Osteoblast (primary cell): ENCODE measurements around the gene SERTAD2. TPM values are rescaled to one million over a fixed set of nuclear protein-coding genes. Genes with fewer than 3 reads are reported as not detected.

Experiments used
- DNase-seq: peaks from one replicate; pipeline ENCODE4 v3.0.0; 2011; ENCODE audit warnings: low spot score, mixed read lengths; ENCODE audit not compliant: insufficient read length; ENCODE audit errors: missing footprints
- H2AFZ ChIP-seq: 2 replicates; pipeline ENCODE4 v1.6.0; 2011; ENCODE audit warnings: mild to moderate bottlenecking, low read length
- H3K27ac ChIP-seq: 2 replicates; pipeline ENCODE4 v1.5.1; 2011; ENCODE audit warnings: mild to moderate bottlenecking, low read depth, low read length, moderate library complexity
- H3K27me3 ChIP-seq: 2 replicates; pipeline ENCODE4 v1.6.0; 2012; ENCODE audit warnings: mild to moderate bottlenecking, control low read depth, inconsistent platforms, low read length, moderate library complexity; ENCODE audit not compliant: insufficient read depth
- H3K36me3 ChIP-seq: 2 replicates; pipeline ENCODE4 v1.5.1; 2011; ENCODE audit warnings: mild to moderate bottlenecking, low read length, control low read depth, moderate library complexity; ENCODE audit not compliant: insufficient read depth
- H3K4me1 ChIP-seq: 2 replicates; pipeline ENCODE4 v1.5.1; 2011; ENCODE audit warnings: mild to moderate bottlenecking, low read length, control low read depth, moderate library complexity; ENCODE audit not compliant: insufficient read depth
- H3K4me2 ChIP-seq: 2 replicates; pipeline ENCODE4 v1.6.0; 2011; ENCODE audit warnings: mild to moderate bottlenecking, low read length; ENCODE audit not compliant: insufficient read depth
- H3K4me3 ChIP-seq: fragments of 200-600 bp; sonication (generic); 3 replicates; pipeline ENCODE4 v1.5.1; 2012; ENCODE audit warnings: mild to moderate bottlenecking, low read length, inconsistent platforms; ENCODE audit not compliant: insufficient read depth
- H3K79me2 ChIP-seq: 2 replicates; pipeline ENCODE4 v1.6.0; 2012; ENCODE audit warnings: mild to moderate bottlenecking, low read length, control low read depth, inconsistent platforms; ENCODE audit not compliant: insufficient read depth
- H3K9me3 ChIP-seq: 2 replicates; pipeline ENCODE4 v1.5.1; 2011; ENCODE audit warnings: low read depth, low read length, control low read depth
- H4K20me1 ChIP-seq: 2 replicates; pipeline ENCODE4 v1.6.0; 2012; ENCODE audit warnings: mild to moderate bottlenecking, low read length, control low read depth; ENCODE audit not compliant: insufficient read depth
- CTCF ChIP-seq: IDR thresholded peaks from 2 replicates; pipeline ENCODE4 v1.5.1; 2011; ENCODE audit warnings: mild to moderate bottlenecking, low read depth, low read length, moderate library complexity; ENCODE audit errors: extremely low read depth
- total RNA-seq: library from RNA; depleted of rRNA; stranded (reverse); fragments of >200 nt; gene quantifications from 2 replicates; pipeline ENCODE4 v1.2.3, GENCODE V29; 2012

The SERTAD2 gene
- total RNA-seq, 1 donor = 24.6 TPM

GRCh38 chr2:64629329-64629781 lies 24.4 kb downstream of the SERTAD2 start:
- Histone ChIP-seq H3K4me1 (no peaks in the 10 kb centered on the region), H3K4me3 (no peak overlapping the region), H3K9me3 (no peaks in the 10 kb centered on the region), H3K36me3 (peaks cover 42% of the 10 kb centered on the region), H4K20me1 (peaks cover 55% of the 10 kb centered on the region), H3K79me2 (peaks cover 54% of the 10 kb centered on the region), H2AFZ (no peak overlapping the region), H3K27me3 (no peaks in the 10 kb centered on the region), H3K4me2 (no peak overlapping the region), H3K27ac (no peak overlapping the region)
- TF ChIP-seq CTCF = no peak
- DNase-seq = no peak

GRCh38 chr2:64627860-64628841 lies 25.6 kb downstream of the SERTAD2 start:
- H3K9me3 ChIP-seq = no peaks in the 10 kb centered on the region
- H3K36me3 ChIP-seq = peaks cover 30% of the 10 kb centered on the region
- TF ChIP-seq CTCF = no peak
- no peaks in the 10 kb centered on the region for H3K27me3 ChIP-seq
- H3K4me2 ChIP-seq = no peak overlapping the region
- H2AFZ ChIP-seq = no peak overlapping the region
- H3K27ac ChIP-seq = no peak overlapping the region
- H3K4me3 ChIP-seq = no peak overlapping the region
- H3K79me2 ChIP-seq = peaks cover 41% of the 10 kb centered on the region
- DNase-seq = no peak
- H4K20me1 ChIP-seq = peaks cover 43% of the 10 kb centered on the region
- no peaks in the 10 kb centered on the region for H3K4me1 ChIP-seq

GRCh38 chr2:64626963-64627760 lies 26.6 kb downstream of the SERTAD2 start:
- no peak overlapping the region for H3K4me3 ChIP-seq
- no peak for DNase-seq
- H3K4me2 ChIP-seq = no peak overlapping the region
- H3K9me3 ChIP-seq = no peaks in the 10 kb centered on the region
- H3K27ac ChIP-seq = no peak overlapping the region
- H3K27me3 ChIP-seq = no peaks in the 10 kb centered on the region
- peaks cover 20% of the 10 kb centered on the region for H3K36me3 ChIP-seq
- H3K4me1 ChIP-seq = no peaks in the 10 kb centered on the region
- peaks cover 33% of the 10 kb centered on the region for H4K20me1 ChIP-seq
- no peak for TF ChIP-seq CTCF
- no peak overlapping the region for H2AFZ ChIP-seq
- peaks cover 32% of the 10 kb centered on the region for H3K79me2 ChIP-seq
